Lung (tissue), 12 donors: ENCODE data around the gene TSPAN17. TPM values are rescaled to one million over a fixed set of nuclear protein-coding genes. Genes with fewer than 3 reads are reported as not detected.

Source experiments
- ATAC-seq: fragments of 200-7000 bp; cut with Tn5 transposase; one replicate; pipeline ENCODE4 v1.9.1; 2020; ENCODE audit warnings: moderate number of reproducible peaks; ENCODE audit not compliant: insufficient read depth, low FRiP score
- DNase-seq, 3 donors: peaks; one replicate each; pipeline ENCODE4 v3.0.0-alpha.2; 2013 to 2017
- H3K27ac ChIP-seq, 2 donors: one replicate each; pipeline ENCODE4 v1.5.1; 2013; ENCODE audit warnings: mild to moderate bottlenecking in 2 of 2, moderate library complexity in 2 of 2, control low read depth in 1 of 2, inconsistent platforms in 1 of 2, low read depth in 1 of 2, low read length in 1 of 2
- H3K27me3 ChIP-seq, 3 donors: one replicate each; pipeline ENCODE4 v1.5.1; 2013; ENCODE audit warnings: low read length in 2 of 3; ENCODE audit not compliant: control insufficient read depth in 3 of 3, insufficient read depth in 3 of 3
- H3K36me3 ChIP-seq, 4 donors: one replicate each; pipeline ENCODE4 v1.5.1; 2013; ENCODE audit warnings: low read length in 4 of 4, mild to moderate bottlenecking in 1 of 4, moderate library complexity in 1 of 4; ENCODE audit not compliant: control insufficient read depth in 4 of 4, insufficient read depth in 4 of 4
- H3K4me1 ChIP-seq, 5 donors: one replicate each; pipeline ENCODE4 v1.5.1; 2013; ENCODE audit warnings: low read length in 5 of 5, mild to moderate bottlenecking in 2 of 5, moderate library complexity in 1 of 5; ENCODE audit not compliant: control insufficient read depth in 5 of 5, insufficient read depth in 5 of 5
- H3K4me3 ChIP-seq: one replicate; pipeline ENCODE4 v1.5.1; 2013; ENCODE audit warnings: mild to moderate bottlenecking, control low read depth, moderate library complexity
- H3K9ac ChIP-seq, 2 donors: one replicate each; pipeline ENCODE4 v1.5.1; 2013; ENCODE audit warnings: low read length in 2 of 2, control low read depth in 1 of 2; ENCODE audit not compliant: insufficient read depth in 1 of 2
- H3K9me3 ChIP-seq, 4 donors: one replicate each; pipeline ENCODE4 v1.5.1; 2013; ENCODE audit warnings: low read length in 3 of 4, mild to moderate bottlenecking in 1 of 4, moderate library complexity in 1 of 4; ENCODE audit not compliant: control insufficient read depth in 4 of 4, insufficient read depth in 3 of 4
- WGBS, 2 donors: extraction: QIAGEN DNeasy Blood & Tissue Kit; methylation state at CpG; one replicate each; pipeline ENCODE4 v1.1.7; 2013; 5-methylcytosine and 5-hydroxymethylcytosine counted together
- polyA plus RNA-seq, 2 donors: library from polyadenylated mRNA; stranded (reverse); fragments of 200-250 nt; gene quantifications; one replicate each; pipeline ENCODE4 v1.2.1, GENCODE V29; 2013
- total RNA-seq, 2 donors: library from RNA; depleted of rRNA in 1 of 2; stranded (reverse); fragments of >200 nt in 1 of 2; gene quantifications; one replicate each; pipeline ENCODE4 v1.2.1, GENCODE V29; 2014 to 2021
- TF ChIP-seq, protein P1 (sequence below): IDR thresholded peaks from 2 replicates; pipeline ENCODE4 v1.5.1; 2012; ENCODE audit warnings: mild to moderate bottlenecking; ENCODE audit errors: control extremely low read depth, extremely low read depth
- donor health status: control.
- donor health status: control.
- donor health status: Bipolar disorder and iron deficiency.
- donor health status: healthy.
- donor health status: DM: yes; HTN: yes; CAD: no.

TSPAN17 gene
- total and polyA plus RNA-seq, 4 donors, result 14.8 to 37.4 (median 27.8) TPM

- Histone ChIP-seq H3K4me1 (peaks cover 0 to 11% (median 0%) of the 10 kb centered on the region in 5 donors), H3K9me3 (peaks cover 0 to 8% (median 0%) of the 10 kb centered on the region in 4 donors), H3K36me3 (no peaks in the 10 kb centered on the region), H3K27me3 (peaks cover 0 to 15% (median 8%) of the 10 kb centered on the region in 3 donors), H3K27ac (no peak overlapping the region), H3K4me3 (no peak overlapping the region), H3K9ac (no peak overlapping the region)
- 12 to 14% methylated on average over 13 of the region's 13 CpGs for WGBS, 2 donors
- DNase-seq (peak in 2 of 3 donors; percentile 12 to 37), ATAC-seq (no peak)
- TF ChIP-seq, protein P1, sequence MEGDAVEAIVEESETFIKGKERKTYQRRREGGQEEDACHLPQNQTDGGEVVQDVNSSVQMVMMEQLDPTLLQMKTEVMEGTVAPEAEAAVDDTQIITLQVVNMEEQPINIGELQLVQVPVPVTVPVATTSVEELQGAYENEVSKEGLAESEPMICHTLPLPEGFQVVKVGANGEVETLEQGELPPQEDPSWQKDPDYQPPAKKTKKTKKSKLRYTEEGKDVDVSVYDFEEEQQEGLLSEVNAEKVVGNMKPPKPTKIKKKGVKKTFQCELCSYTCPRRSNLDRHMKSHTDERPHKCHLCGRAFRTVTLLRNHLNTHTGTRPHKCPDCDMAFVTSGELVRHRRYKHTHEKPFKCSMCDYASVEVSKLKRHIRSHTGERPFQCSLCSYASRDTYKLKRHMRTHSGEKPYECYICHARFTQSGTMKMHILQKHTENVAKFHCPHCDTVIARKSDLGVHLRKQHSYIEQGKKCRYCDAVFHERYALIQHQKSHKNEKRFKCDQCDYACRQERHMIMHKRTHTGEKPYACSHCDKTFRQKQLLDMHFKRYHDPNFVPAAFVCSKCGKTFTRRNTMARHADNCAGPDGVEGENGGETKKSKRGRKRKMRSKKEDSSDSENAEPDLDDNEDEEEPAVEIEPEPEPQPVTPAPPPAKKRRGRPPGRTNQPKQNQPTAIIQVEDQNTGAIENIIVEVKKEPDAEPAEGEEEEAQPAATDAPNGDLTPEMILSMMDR, result no peak
Observed at GRCh38 chr5:176692839-176693476, 45.7 kb downstream of the TSPAN17 start.

- TF ChIP-seq, protein P1, result no peak
- 37 to 47% methylated on average over 13 of the region's 13 CpGs for WGBS, 2 donors
- Histone ChIP-seq H3K27ac (no peak overlapping the region), H3K4me1 (peaks cover 0 to 11% (median 0%) of the 10 kb centered on the region in 5 donors), H3K36me3 (no peaks in the 10 kb centered on the region), H3K4me3 (no peak overlapping the region), H3K9me3 (peaks cover 0 to 3% (median 0%) of the 10 kb centered on the region in 4 donors), H3K27me3 (peaks cover 0 to 17% (median 8%) of the 10 kb centered on the region in 3 donors), H3K9ac (no peak overlapping the region)
- DNase-seq, result peak in 2 of 3 donors; percentile 26 to 50
- ATAC-seq, result no peak
Observed at GRCh38 chr5:176693477-176693851, 46.2 kb downstream of the TSPAN17 start.

DNA sequence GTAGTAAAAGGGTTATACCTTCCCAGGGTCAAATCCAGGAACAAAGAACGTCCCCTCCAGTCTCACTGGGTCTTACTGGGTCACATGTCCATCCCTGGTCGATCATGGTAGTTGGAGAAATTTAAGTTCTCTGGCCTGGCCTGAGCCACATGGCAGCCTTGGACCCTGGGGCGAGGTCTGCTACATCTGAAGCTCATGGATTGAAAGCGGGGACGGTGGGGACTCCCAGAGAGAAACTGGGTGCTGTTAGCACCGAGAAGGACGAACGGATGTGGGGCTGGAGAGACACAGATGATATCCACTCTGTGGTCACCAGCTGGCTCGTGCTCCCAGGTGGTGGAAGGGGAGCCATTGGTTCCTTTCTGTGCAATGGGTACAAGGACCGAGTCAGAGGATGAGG, 46.9 kb downstream of the TSPAN17 start:
- TF ChIP-seq, protein P1, result no peak
- H3K27me3 ChIP-seq, result peaks cover 0 to 19% (median 9%) of the 10 kb centered on the region in 3 donors
- H3K9ac ChIP-seq, result no peak overlapping the region

More for the DNA sequence above, 46.9 kb downstream of the TSPAN17 start:
- Histone ChIP-seq H3K4me3 (no peak overlapping the region), H3K27ac (no peak overlapping the region), H3K4me1 (peaks cover 0 to 11% (median 0%) of the 10 kb centered on the region in 5 donors), H3K36me3 (no peaks in the 10 kb centered on the region), H3K9me3 (peaks cover 0 to 3% (median 0%) of the 10 kb centered on the region in 4 donors)
- ATAC-seq (no peak), DNase-seq (no peak)
- 82 to 89% methylated on average over 10 of the region's 10 CpGs for WGBS, 2 donors
